ENCODE results near the gene ZNF124.
"Not testable (repeated sequence)": the region's sequence is repeated elsewhere in the genome, so short reads cannot be mapped to it uniquely, and the experiment has no call there.

Gene ZNF124

GRCh38 chr1:247171875-247172563, at the start of gene ZNF124:
ZNF124 (minus strand) TSS chr1:247172020; CDS start chr1:247171877, 143 bp downstream.
- DNase-seq: not testable (repeated sequence)

GRCh38 chr1:247220280-247220679, 48.5 kb upstream of the ZNF124 start:
- not testable (repeated sequence) for DNase-seq

- no peak for DNase-seq
Measured at GRCh38 chr1:247218121-247218651, 46.4 kb upstream of the ZNF124 start.

- no peak for DNase-seq
Measured at GRCh38 chr1:247216261-247216660, 44.4 kb upstream of the ZNF124 start.

GRCh38 chr1:247212627-247213617, 41.1 kb upstream of the ZNF124 start:
- no peak for DNase-seq

- no peak for DNase-seq
Measured at GRCh38 chr1:247212012-247212411, 40.2 kb upstream of the ZNF124 start.

- DNase-seq: no peak
Measured at GRCh38 chr1:247211339-247211738, 39.5 kb upstream of the ZNF124 start.

- peak; percentile 95 to 97 for DNase-seq
Measured at GRCh38 chr1:247210376-247211117, 38.7 kb upstream of the ZNF124 start.

- no peak for DNase-seq
Measured at GRCh38 chr1:247210062-247210375, 38.2 kb upstream of the ZNF124 start.

GRCh38 chr1:247209396-247209795, 37.6 kb upstream of the ZNF124 start:
- no peak for DNase-seq

GRCh38 chr1:247204177-247204647, 32.4 kb upstream of the ZNF124 start:
- DNase-seq: no peak

- DNase-seq: no peak
Measured at GRCh38 chr1:247198781-247199180, 27.0 kb upstream of the ZNF124 start.

GRCh38 chr1:247193958-247194357, 22.1 kb upstream of the ZNF124 start:
- no peak for DNase-seq

- no peak for DNase-seq
Measured at GRCh38 chr1:247189981-247190798, 18.4 kb upstream of the ZNF124 start.

- no peak for DNase-seq
Measured at GRCh38 chr1:247185667-247186066, 13.8 kb upstream of the ZNF124 start.

GRCh38 chr1:247184254-247184653, 12.4 kb upstream of the ZNF124 start:
- no peak for DNase-seq

- no peak for DNase-seq
Measured at GRCh38 chr1:247182994-247183393, 11.2 kb upstream of the ZNF124 start.

- DNase-seq: no peak
Measured at GRCh38 chr1:247180581-247180980, 8.8 kb upstream of the ZNF124 start.

- DNase-seq: no peak
Measured at GRCh38 chr1:247177755-247178154, 5.9 kb upstream of the ZNF124 start.

GRCh38 chr1:247175458-247175857, 3.6 kb upstream of the ZNF124 start:
- no peak for DNase-seq

- DNase-seq: no peak
Measured at GRCh38 chr1:247173431-247173830, 1.6 kb upstream of the ZNF124 start.

- DNase-seq: no peak
Measured at GRCh38 chr1:247172996-247173395, 1.2 kb upstream of the ZNF124 start.

Data from NCI-H446 (cell line).